ENCODE measurements around the gene NEUROD1.
"Not testable (repeated sequence)": the region's sequence is repeated elsewhere in the genome, so short reads cannot be mapped to it uniquely, and the experiment has no call there.

DNA sequence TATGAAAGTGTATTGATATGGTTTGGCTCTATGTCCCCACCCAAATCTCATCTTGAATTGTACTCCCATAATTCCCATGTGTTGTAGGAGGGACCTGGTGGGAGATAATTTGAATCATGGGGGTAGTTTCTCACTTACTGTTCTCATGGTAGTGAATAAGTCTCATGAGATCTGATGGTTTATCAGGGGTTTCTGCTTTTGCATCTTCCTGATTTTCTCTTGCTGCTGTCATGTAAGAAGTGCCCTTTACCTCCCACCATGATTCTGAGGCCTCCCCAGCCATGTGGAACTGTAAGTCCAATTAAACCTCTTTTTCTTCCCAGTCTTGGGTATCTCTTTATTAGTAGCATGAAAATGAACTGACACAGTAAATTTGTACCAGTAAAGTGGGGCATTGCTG lies 30.7 kb upstream of the NEUROD1 start:
- TF ChIP-seq SUZ12 (IDR thresholded peaks at IDR 0.05; ENCODE audit: extremely low read depth, insufficient read depth, insufficient read length); YY1 (IDR thresholded peaks at IDR 0.05; ENCODE audit: insufficient read depth, insufficient read length): not testable (repeated sequence)
